Lower lobe of right lung (tissue), 2 donors: ENCODE data around the gene COL20A1. TPM values are rescaled to one million over a fixed set of nuclear protein-coding genes. Genes with fewer than 3 reads are reported as not detected.

Experiments used
- ATAC-seq, 2 donors: fragments of 200-7000 bp; cut with Tn5 transposase; one replicate each; pipeline ENCODE4 v1.9.1; 2020 to 2022; ENCODE audit warnings: mild to moderate bottlenecking in 2 of 2, moderate library complexity in 2 of 2
- DNase-seq: peaks from one replicate; pipeline ENCODE4 v3.0.0-alpha.2; 2020
- H3K27ac ChIP-seq: fragments of 200-600 bp; one replicate; pipeline ENCODE4 v1.8.0; 2022
- H3K27me3 ChIP-seq: fragments of 200-600 bp; one replicate; pipeline ENCODE4 v1.8.0; 2022; ENCODE audit warnings: low read depth
- H3K36me3 ChIP-seq: fragments of 200-600 bp; one replicate; pipeline ENCODE4 v1.8.0; 2022; ENCODE audit warnings: mild to moderate bottlenecking
- H3K4me1 ChIP-seq: fragments of 200-600 bp; one replicate; pipeline ENCODE4 v1.8.0; 2022
- H3K4me3 ChIP-seq: fragments of 200-600 bp; one replicate; pipeline ENCODE4 v1.8.0; 2022; ENCODE audit warnings: mild to moderate bottlenecking
- H3K9me3 ChIP-seq: fragments of 200-600 bp; one replicate; pipeline ENCODE4 v1.8.0; 2022
- CTCF ChIP-seq: fragments of 200-600 bp; IDR thresholded peaks from one replicate; pipeline ENCODE4 v1.8.0; 2022; ENCODE audit warnings: antibody characterized with exemption, mild to moderate bottlenecking
- intact Hi-C: fragments of 100-400 bp; cut with DNase I; formaldehyde crosslinking; loops from one replicate; pipeline ENCODE4 v1.11.0; 2022
- total RNA-seq: library from RNA; stranded (reverse); fragmentation: NEBNext Ultra II Directional; extraction: Animal tissue kit (Norgen Biotek cat#: 25700); gene quantifications from one replicate; pipeline ENCODE4 v1.2.1, GENCODE V29; 2021
- donor health status: DM: no; HTN: yes; CAD: no; lungs with severe emphysema.

COL20A1 gene
- total RNA-seq, 1 donor from 2014 or later, result not detected

- no peaks in the 10 kb centered on the region for H3K4me1 ChIP-seq
- ATAC-seq, result no peak
- H3K9me3 ChIP-seq, result no peaks in the 10 kb centered on the region
- no peak for DNase-seq
- no peaks in the 10 kb centered on the region for H3K36me3 ChIP-seq
- no peak overlapping the region for H3K4me3 ChIP-seq
- no peak for TF ChIP-seq CTCF
- H3K27ac ChIP-seq, result no peak overlapping the region
- intact Hi-C loops, result no loop called here
- H3K27me3 ChIP-seq, result peaks cover 46% of the 10 kb centered on the region
Measured at GRCh38 chr20:63355781-63356295, 62.9 kb downstream of the COL20A1 start.

- no peak for DNase-seq
- ATAC-seq, result no peak
- intact Hi-C loops, result no loop called here
- Histone ChIP-seq H3K9me3 (no peaks in the 10 kb centered on the region), H3K36me3 (no peaks in the 10 kb centered on the region), H3K4me1 (no peaks in the 10 kb centered on the region), H3K4me3 (no peak overlapping the region), H3K27ac (no peak overlapping the region), H3K27me3 (peaks cover 50% of the 10 kb centered on the region)
- TF ChIP-seq CTCF, result no peak
Measured at GRCh38 chr20:63356511-63356910, 63.5 kb downstream of the COL20A1 start.

- H3K4me1 ChIP-seq, result no peaks in the 10 kb centered on the region
- DNase-seq (no peak), ATAC-seq (no peak)
- H3K27me3 ChIP-seq, result peaks cover 57% of the 10 kb centered on the region
- no peak for TF ChIP-seq CTCF
- H3K27ac ChIP-seq, result no peak overlapping the region
- H3K36me3 ChIP-seq, result no peaks in the 10 kb centered on the region
- intact Hi-C loops, result no loop called here
- H3K9me3 ChIP-seq, result no peaks in the 10 kb centered on the region
- no peak overlapping the region for H3K4me3 ChIP-seq
Measured at GRCh38 chr20:63356931-63357879, 64.2 kb downstream of the COL20A1 start.

GRCh38 chr20:63357921-63358905 lies 65.2 kb downstream of the COL20A1 start:
- Histone ChIP-seq H3K36me3 (no peaks in the 10 kb centered on the region), H3K4me1 (no peaks in the 10 kb centered on the region), H3K4me3 (no peak overlapping the region), H3K27me3 (peaks cover 59% of the 10 kb centered on the region), H3K27ac (no peak overlapping the region), H3K9me3 (no peaks in the 10 kb centered on the region)
- no peak for ATAC-seq
- no peak for TF ChIP-seq CTCF
- DNase-seq, result no peak
- intact Hi-C loops, result no loop called here
